ENCODE data around the gene KRTAP10-12.

DNA sequence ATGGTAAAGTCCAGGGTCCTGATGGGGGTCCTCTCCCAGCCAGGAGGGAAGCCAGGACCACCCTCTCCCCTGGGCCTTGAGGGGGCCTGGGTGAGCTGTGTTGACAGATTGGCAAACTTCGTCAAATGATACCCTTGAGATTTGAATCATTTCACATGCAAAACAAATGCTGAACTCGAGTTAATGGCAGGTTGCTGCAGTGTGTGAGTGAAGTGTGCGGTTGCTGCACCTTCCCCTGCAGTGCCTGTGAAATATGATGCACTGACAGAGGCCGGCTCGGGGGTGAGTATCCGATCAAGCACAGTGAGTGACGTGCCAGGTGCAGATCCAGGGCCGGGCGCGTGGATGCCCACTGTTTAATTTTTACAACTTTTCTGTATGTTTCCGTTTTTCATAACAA lies 9.3 kb upstream of the KRTAP10-12 start:
- TF ChIP-seq CSDC2 (CRISPR knock-in tag; IDR thresholded peaks at IDR 0.05), result no peak
- no peak for TF ChIP-seq RARB (CRISPR knock-in tag; IDR thresholded peaks at IDR 0.05)
- TF ChIP-seq, protein P1, sequence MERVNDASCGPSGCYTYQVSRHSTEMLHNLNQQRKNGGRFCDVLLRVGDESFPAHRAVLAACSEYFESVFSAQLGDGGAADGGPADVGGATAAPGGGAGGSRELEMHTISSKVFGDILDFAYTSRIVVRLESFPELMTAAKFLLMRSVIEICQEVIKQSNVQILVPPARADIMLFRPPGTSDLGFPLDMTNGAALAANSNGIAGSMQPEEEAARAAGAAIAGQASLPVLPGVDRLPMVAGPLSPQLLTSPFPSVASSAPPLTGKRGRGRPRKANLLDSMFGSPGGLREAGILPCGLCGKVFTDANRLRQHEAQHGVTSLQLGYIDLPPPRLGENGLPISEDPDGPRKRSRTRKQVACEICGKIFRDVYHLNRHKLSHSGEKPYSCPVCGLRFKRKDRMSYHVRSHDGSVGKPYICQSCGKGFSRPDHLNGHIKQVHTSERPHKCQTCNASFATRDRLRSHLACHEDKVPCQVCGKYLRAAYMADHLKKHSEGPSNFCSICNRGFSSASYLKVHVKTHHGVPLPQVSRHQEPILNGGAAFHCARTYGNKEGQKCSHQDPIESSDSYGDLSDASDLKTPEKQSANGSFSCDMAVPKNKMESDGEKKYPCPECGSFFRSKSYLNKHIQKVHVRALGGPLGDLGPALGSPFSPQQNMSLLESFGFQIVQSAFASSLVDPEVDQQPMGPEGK (CRISPR knock-in tag; IDR thresholded peaks at IDR 0.05; ENCODE audit: borderline replicate concordance), result no peak
- TF ChIP-seq ZC3H10 (CRISPR knock-in tag; IDR thresholded peaks at IDR 0.05), result no peak
- TF ChIP-seq ZFP30 (CRISPR knock-in tag; IDR thresholded peaks at IDR 0.05), result no peak
- TF ChIP-seq, protein P2, sequence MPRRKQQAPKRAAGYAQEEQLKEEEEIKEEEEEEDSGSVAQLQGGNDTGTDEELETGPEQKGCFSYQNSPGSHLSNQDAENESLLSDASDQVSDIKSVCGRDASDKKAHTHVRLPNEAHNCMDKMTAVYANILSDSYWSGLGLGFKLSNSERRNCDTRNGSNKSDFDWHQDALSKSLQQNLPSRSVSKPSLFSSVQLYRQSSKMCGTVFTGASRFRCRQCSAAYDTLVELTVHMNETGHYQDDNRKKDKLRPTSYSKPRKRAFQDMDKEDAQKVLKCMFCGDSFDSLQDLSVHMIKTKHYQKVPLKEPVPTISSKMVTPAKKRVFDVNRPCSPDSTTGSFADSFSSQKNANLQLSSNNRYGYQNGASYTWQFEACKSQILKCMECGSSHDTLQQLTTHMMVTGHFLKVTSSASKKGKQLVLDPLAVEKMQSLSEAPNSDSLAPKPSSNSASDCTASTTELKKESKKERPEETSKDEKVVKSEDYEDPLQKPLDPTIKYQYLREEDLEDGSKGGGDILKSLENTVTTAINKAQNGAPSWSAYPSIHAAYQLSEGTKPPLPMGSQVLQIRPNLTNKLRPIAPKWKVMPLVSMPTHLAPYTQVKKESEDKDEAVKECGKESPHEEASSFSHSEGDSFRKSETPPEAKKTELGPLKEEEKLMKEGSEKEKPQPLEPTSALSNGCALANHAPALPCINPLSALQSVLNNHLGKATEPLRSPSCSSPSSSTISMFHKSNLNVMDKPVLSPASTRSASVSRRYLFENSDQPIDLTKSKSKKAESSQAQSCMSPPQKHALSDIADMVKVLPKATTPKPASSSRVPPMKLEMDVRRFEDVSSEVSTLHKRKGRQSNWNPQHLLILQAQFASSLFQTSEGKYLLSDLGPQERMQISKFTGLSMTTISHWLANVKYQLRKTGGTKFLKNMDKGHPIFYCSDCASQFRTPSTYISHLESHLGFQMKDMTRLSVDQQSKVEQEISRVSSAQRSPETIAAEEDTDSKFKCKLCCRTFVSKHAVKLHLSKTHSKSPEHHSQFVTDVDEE (CRISPR knock-in tag; IDR thresholded peaks at IDR 0.05), result no peak
- TF ChIP-seq SNAI2 (CRISPR knock-in tag; IDR thresholded peaks at IDR 0.05), result no peak
- TF ChIP-seq BACH2 (CRISPR knock-in tag; IDR thresholded peaks at IDR 0.05; ENCODE audit: borderline replicate concordance), result no peak
- TF ChIP-seq ZFP3 (CRISPR knock-in tag; IDR thresholded peaks at IDR 0.05), result no peak
- TF ChIP-seq, protein P3, sequence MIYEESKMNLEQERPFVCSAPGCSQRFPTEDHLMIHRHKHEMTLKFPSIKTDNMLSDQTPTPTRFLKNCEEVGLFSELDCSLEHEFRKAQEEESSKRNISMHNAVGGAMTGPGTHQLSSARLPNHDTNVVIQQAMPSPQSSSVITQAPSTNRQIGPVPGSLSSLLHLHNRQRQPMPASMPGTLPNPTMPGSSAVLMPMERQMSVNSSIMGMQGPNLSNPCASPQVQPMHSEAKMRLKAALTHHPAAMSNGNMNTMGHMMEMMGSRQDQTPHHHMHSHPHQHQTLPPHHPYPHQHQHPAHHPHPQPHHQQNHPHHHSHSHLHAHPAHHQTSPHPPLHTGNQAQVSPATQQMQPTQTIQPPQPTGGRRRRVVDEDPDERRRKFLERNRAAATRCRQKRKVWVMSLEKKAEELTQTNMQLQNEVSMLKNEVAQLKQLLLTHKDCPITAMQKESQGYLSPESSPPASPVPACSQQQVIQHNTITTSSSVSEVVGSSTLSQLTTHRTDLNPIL (CRISPR knock-in tag; IDR thresholded peaks at IDR 0.05; ENCODE audit: low read depth), result no peak

All from SK-N-SH treated with all-trans-retinoic acid at 6 μM for 48 hours (cell line).